Endothelial cell of umbilical vein (primary cell): ENCODE results near the gene LPAR1. TPM values are rescaled to one million over a fixed set of nuclear protein-coding genes. Genes with fewer than 3 reads are reported as not detected.

Experiments used
- BruUV-seq: library from RNA; stranded (reverse); fragments of 400-500 nt; replicated peaks from 2 replicates; lab custom pipeline; 2021; lab: Mats Ljungman, UMichigan
- CTCF ChIA-PET: fragments of 300-600, 350-600 bp; sonication (Branson Sonifier 250); formaldehyde crosslinking; loops from one replicate; lab custom pipeline; 2021; ENCODE audit warnings: antibody characterized with exemption, inconsistent platforms; lab: Charles Lee
- POLR2A ChIA-PET: fragments of 300-600, 350-600 bp; sonication (Branson Sonifier 250); formaldehyde crosslinking; loops from one replicate; lab custom pipeline; 2021; ENCODE audit warnings: antibody characterized with exemption, inconsistent platforms; lab: Charles Lee
- DNase-seq: peaks from one replicate; pipeline ENCODE4 v3.0.0-alpha.2; 2011; ENCODE audit warnings: low read depth, low spot score
- FAIRE-seq: peaks from 2 replicates; lab custom pipeline; 2011; peaks lifted over from hg19 to GRCh38; lab: Jason Lieb, UNC
- H2AFZ ChIP-seq: 2 replicates; pipeline ENCODE4 v1.6.0; 2012; ENCODE audit warnings: low read depth, low read length, control low read depth, inconsistent platforms
- H3K27ac ChIP-seq: 2 replicates; pipeline ENCODE4 v1.5.1; 2011; ENCODE audit warnings: low read depth, mild to moderate bottlenecking, control low read depth, low read length, moderate library complexity; ENCODE audit not compliant: insufficient read depth
- H3K27me3 ChIP-seq, 2 experiments: 2 replicates each; pipeline versions ENCODE4 v1.6.0 to v1.6.1; 2011; ENCODE audit warnings: low read length in 2 of 2, mixed read lengths in 1 of 2; ENCODE audit not compliant: control insufficient read depth in 2 of 2, insufficient read depth in 2 of 2
- H3K36me3 ChIP-seq, 2 experiments: 2 replicates in 1 of 2; 3 replicates in 1 of 2; pipeline ENCODE4 v1.5.1; 2011; ENCODE audit warnings: low read length in 2 of 2, mild to moderate bottlenecking in 1 of 2, moderate library complexity in 1 of 2; ENCODE audit not compliant: control insufficient read depth in 2 of 2, insufficient read depth in 2 of 2; ENCODE audit errors: extremely low read depth in 1 of 2
- H3K4me1 ChIP-seq: 3 replicates; pipeline ENCODE4 v1.5.1; 2011; ENCODE audit warnings: mild to moderate bottlenecking, low read length; ENCODE audit not compliant: control insufficient read depth, insufficient read depth; ENCODE audit errors: extremely low read depth
- H3K4me2 ChIP-seq: 2 replicates; pipeline ENCODE4 v1.6.1; 2011; ENCODE audit warnings: low read length, control low read depth, mixed read lengths; ENCODE audit not compliant: insufficient read depth
- H3K4me3 ChIP-seq, 3 experiments: fragments of 200-600 bp in 1 of 3; sonication (generic), shearing (Covaris generic) in 1 of 3; replicated peaks in 1 of 3; 2 replicates each; pipeline ENCODE4 v1.5.1; 2011 to 2016; ENCODE audit warnings: control low read depth in 3 of 3, low read length in 3 of 3, mild to moderate bottlenecking in 2 of 3, inconsistent platforms in 1 of 3, low read depth in 1 of 3, moderate library complexity in 1 of 3; ENCODE audit not compliant: insufficient read depth in 1 of 3
- H3K79me2 ChIP-seq: 2 replicates; pipeline ENCODE4 v1.6.0; 2012; ENCODE audit warnings: low read length, inconsistent platforms; ENCODE audit not compliant: control insufficient read depth, insufficient read depth
- H3K9ac ChIP-seq: replicated peaks from 2 replicates; pipeline ENCODE3; 2011; ENCODE audit warnings: low read length, control low read depth; ENCODE audit not compliant: insufficient read depth; ENCODE audit errors: extremely low read depth
- H3K9me1 ChIP-seq: replicated peaks from 3 replicates; pipeline ENCODE4 v1.6.0; 2011; ENCODE audit warnings: mild to moderate bottlenecking, low read length; ENCODE audit not compliant: control insufficient read depth, insufficient read depth; ENCODE audit errors: extremely low read depth
- H3K9me3 ChIP-seq: replicated peaks from 2 replicates; pipeline ENCODE4 v1.5.1; 2012; ENCODE audit warnings: low read length, inconsistent platforms; ENCODE audit not compliant: control insufficient read depth, insufficient read depth
- H4K20me1 ChIP-seq: replicated peaks from 2 replicates; pipeline ENCODE3; 2011; ENCODE audit warnings: mild to moderate bottlenecking, low read length; ENCODE audit not compliant: control insufficient read depth, insufficient read depth; ENCODE audit errors: extremely low read depth
- EZH2 ChIP-seq: IDR thresholded peaks from 2 replicates; pipeline ENCODE4 v1.6.1; 2012; ENCODE audit warnings: borderline replicate concordance, low read depth, mild to moderate bottlenecking, moderate library complexity, low read length, inconsistent platforms; ENCODE audit not compliant: severe bottlenecking
- JUN ChIP-seq: IDR thresholded peaks from 2 replicates; pipeline ENCODE4 v1.6.1; 2011; ENCODE audit warnings: borderline replicate concordance, low read depth; ENCODE audit not compliant: insufficient read length, insufficient read depth
- MYC ChIP-seq: IDR thresholded peaks from one replicate; pipeline ENCODE4 v1.6.1; 2011; ENCODE audit warnings: mild to moderate bottlenecking, low read depth, low read length
- POLR2A ChIP-seq: IDR thresholded peaks from 2 replicates; pipeline ENCODE4 v1.6.1; 2012; ENCODE audit warnings: low read depth, mild to moderate bottlenecking, control low read depth, low read length
- POLR2AphosphoS5 ChIP-seq: IDR thresholded peaks from 2 replicates; pipeline ENCODE4 v1.6.1; 2012; ENCODE audit warnings: low read depth, mild to moderate bottlenecking, control low read depth, low read length, moderate library complexity; ENCODE audit not compliant: insufficient read depth
- dilution Hi-C: fragments of 300-500 bp; cut with MboI; formaldehyde crosslinking; loops from one replicate; pipeline ENCODE4 v1.15.0; 2019; ENCODE audit warnings: low sequenced_read_pairs; ENCODE audit not compliant: extremely low pct_ligation_motif_present
- intact Hi-C: fragments of 100-400 bp; cut with micrococcal nuclease; formaldehyde crosslinking; loops from one replicate; pipeline ENCODE4 v1.10.0; 2022
- polyA plus RNA-seq, 4 experiments: library from polyadenylated mRNA; depleted of rRNA in 3 of 4; stranded (reverse) in 3 of 4; unstranded in 1 of 4; fragments of >200 nt; gene quantifications; 2 replicates each; pipeline versions ENCODE4 v1.2.1 to v1.2.3, GENCODE V29; 2011 to 2012; ENCODE audit warnings: missing spikeins in 1 of 4
- total RNA-seq: library from RNA; stranded (reverse); gene quantifications from 2 replicates; pipeline ENCODE4 v1.2.3, GENCODE V29; 2021
- TF ChIP-seq, protein P1 (sequence below), 2 donors: IDR thresholded peaks; 1 replicate in 1 of 2; 2 replicates in 1 of 2; pipeline ENCODE4 v1.5.1; 2011; ENCODE audit warnings: low read length in 2 of 2, mild to moderate bottlenecking in 2 of 2, moderate library complexity in 2 of 2, control low read depth in 1 of 2, inconsistent platforms in 1 of 2, low read depth in 1 of 2; ENCODE audit not compliant: insufficient read depth in 1 of 2; ENCODE audit errors: extremely low read depth in 1 of 2
- TF ChIP-seq, protein P2 (sequence below): IDR thresholded peaks from 2 replicates; pipeline ENCODE4 v1.6.1; 2011; ENCODE audit not compliant: insufficient read depth, insufficient read length

Gene LPAR1
- total and polyA plus RNA-seq, 2 donors (not counting 3 experiments of a cell fraction or from before 2014, with no cell fraction given): 0.88 to 3.0 TPM

DNA sequence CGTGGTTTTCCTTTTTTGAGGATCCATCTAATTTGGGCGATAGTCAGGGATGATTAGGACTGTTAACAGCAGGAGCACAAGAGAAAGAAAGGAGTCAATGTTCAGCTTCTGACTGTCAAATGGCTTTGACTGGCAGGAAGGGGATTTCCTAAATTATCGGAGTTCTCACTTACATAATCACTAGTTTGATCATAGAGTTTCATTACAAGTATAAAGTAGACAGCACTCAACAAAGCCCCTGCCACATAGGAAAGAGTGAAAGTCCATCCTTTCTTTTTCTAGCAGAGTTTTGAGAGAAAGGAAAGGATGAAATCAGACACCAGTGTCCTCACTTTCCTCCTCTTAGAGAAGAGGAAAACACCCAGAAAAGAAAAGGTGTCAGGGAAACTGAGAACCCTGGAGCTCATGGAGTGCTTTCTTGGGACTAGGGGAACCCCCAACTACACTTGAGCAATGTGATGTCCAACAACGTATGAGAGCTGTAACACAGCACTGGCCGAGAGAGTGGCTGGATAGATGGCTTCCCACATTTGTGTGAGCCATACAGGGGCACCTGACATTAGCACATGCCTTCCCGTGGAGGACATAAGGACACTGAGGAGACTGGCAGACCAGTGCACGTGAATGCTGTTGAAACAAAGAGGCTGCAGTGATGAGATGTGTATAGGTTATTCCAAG is 26.0 kb upstream of the LPAR1 start:
- POLR2A ChIA-PET: no interaction called here
- Histone ChIP-seq H3K27me3 (peaks cover 0 to 4% of the 10 kb centered on the region in 2 experiments), H3K9ac (no peak overlapping the region), H3K36me3 (no peaks in the 10 kb centered on the region), H3K4me1 (no peaks in the 10 kb centered on the region), H3K4me3 (no peak overlapping the region), H2AFZ (no peak overlapping the region), H3K9me3 (no peaks in the 10 kb centered on the region), H3K9me1 (no peaks in the 10 kb centered on the region), H3K4me2 (no peak overlapping the region), H3K27ac (no peak overlapping the region), H4K20me1 (no peaks in the 10 kb centered on the region), H3K79me2 (no peaks in the 10 kb centered on the region)
- BruUV-seq: no TSS peak
- dilution Hi-C loops (no loop called here), intact Hi-C loops (no loop called here)
- FAIRE-seq (no peak), DNase-seq (no peak)
- CTCF ChIA-PET: no interaction called here
- no peak for TF ChIP-seq EZH2
- TF ChIP-seq, protein P1, sequence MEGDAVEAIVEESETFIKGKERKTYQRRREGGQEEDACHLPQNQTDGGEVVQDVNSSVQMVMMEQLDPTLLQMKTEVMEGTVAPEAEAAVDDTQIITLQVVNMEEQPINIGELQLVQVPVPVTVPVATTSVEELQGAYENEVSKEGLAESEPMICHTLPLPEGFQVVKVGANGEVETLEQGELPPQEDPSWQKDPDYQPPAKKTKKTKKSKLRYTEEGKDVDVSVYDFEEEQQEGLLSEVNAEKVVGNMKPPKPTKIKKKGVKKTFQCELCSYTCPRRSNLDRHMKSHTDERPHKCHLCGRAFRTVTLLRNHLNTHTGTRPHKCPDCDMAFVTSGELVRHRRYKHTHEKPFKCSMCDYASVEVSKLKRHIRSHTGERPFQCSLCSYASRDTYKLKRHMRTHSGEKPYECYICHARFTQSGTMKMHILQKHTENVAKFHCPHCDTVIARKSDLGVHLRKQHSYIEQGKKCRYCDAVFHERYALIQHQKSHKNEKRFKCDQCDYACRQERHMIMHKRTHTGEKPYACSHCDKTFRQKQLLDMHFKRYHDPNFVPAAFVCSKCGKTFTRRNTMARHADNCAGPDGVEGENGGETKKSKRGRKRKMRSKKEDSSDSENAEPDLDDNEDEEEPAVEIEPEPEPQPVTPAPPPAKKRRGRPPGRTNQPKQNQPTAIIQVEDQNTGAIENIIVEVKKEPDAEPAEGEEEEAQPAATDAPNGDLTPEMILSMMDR (IDR thresholded peaks at IDR 0.05; ENCODE audit: extremely low read depth in 1 of 2, insufficient read depth in 1 of 2, low read depth in 1 of 2, low read length in 2 of 2): no peak
- TF ChIP-seq MYC: no peak
- no peak for TF ChIP-seq POLR2A
- TF ChIP-seq POLR2AphosphoS5: no peak
- no peak for TF ChIP-seq JUN
- TF ChIP-seq, protein P2, sequence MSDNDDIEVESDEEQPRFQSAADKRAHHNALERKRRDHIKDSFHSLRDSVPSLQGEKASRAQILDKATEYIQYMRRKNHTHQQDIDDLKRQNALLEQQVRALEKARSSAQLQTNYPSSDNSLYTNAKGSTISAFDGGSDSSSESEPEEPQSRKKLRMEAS: no peak
